HEK293 (cell line): ENCODE data around the gene MYO5B.

ENCODE experiments used
- CTCF ChIA-PET: fragments of 350-600 bp; formaldehyde crosslinking; extraction: SDS; loops from one replicate; lab custom pipeline; 2021; ENCODE audit warnings: antibody characterized with exemption; lab: Yijun Ruan, JAX
- POLR2A ChIA-PET: fragments of 300-600 bp; formaldehyde crosslinking; extraction: SDS; loops from one replicate; lab custom pipeline; 2020; ENCODE audit warnings: antibody characterized with exemption, inconsistent platforms; lab: Yijun Ruan, JAX
- H3K27ac ChIP-seq: fragments of 200-500 bp; sonication (Bioruptor generic); 2 replicates; pipeline ENCODE4 v1.5.1; 2014; ENCODE audit warnings: low read depth, low read length, control low read depth, inconsistent platforms; ENCODE audit errors: extremely low read depth
- H3K36me3 ChIP-seq, 2 experiments: fragments of 200-500 bp in 1 of 2; sonication (Bioruptor generic) in 1 of 2; 1 replicate in 1 of 2; 2 replicates in 1 of 2; pipeline ENCODE4 v1.5.1; 2014 to 2017; ENCODE audit warnings: inconsistent platforms in 2 of 2, low read length in 2 of 2; ENCODE audit not compliant: control insufficient read depth in 2 of 2, insufficient read depth in 1 of 2
- H3K4me1 ChIP-seq: fragments of 200-500 bp; sonication (Bioruptor generic); 2 replicates; pipeline ENCODE4 v1.5.1; 2014; ENCODE audit warnings: mild to moderate bottlenecking, low read length, inconsistent platforms; ENCODE audit not compliant: control insufficient read depth, insufficient read depth
- H3K4me3 ChIP-seq: 2 replicates; pipeline ENCODE4 v1.5.1; 2011; ENCODE audit warnings: low read depth, mild to moderate bottlenecking, control low read depth, low read length, moderate library complexity
- H3K9me3 ChIP-seq: fragments of 200-500 bp; sonication (Bioruptor generic); 2 replicates; pipeline ENCODE4 v1.5.1; 2014; ENCODE audit warnings: low read depth, low read length, inconsistent platforms; ENCODE audit not compliant: control insufficient read depth, insufficient read depth
- RBAK ChIP-seq: fragments of 450-650 bp; formaldehyde crosslinking; IDR thresholded peaks from 2 replicates; pipeline ENCODE4 v1.5.1; 2016; ENCODE audit warnings: missing biosample characterization, missing genetic modification characterization
- SCRT1 ChIP-seq: fragments of 450-650 bp; formaldehyde crosslinking; IDR thresholded peaks from 2 replicates; pipeline ENCODE4 v1.5.1; 2016; ENCODE audit warnings: missing biosample characterization, missing genetic modification characterization, borderline replicate concordance
- SETDB1 ChIP-seq: IDR thresholded peaks from one replicate; pipeline ENCODE4 v1.6.1; 2017; ENCODE audit warnings: mild to moderate bottlenecking, low read length, moderate library complexity, mixed read lengths; ENCODE audit not compliant: insufficient read length
- SP2 ChIP-seq: fragments of 450-650 bp; formaldehyde crosslinking; IDR thresholded peaks from 2 replicates; pipeline ENCODE4 v1.5.1; 2016; ENCODE audit warnings: missing biosample characterization, missing genetic modification characterization
- WT1 ChIP-seq: fragments of 450-650 bp; formaldehyde crosslinking; IDR thresholded peaks from 2 replicates; pipeline ENCODE4 v1.5.1; 2016; ENCODE audit warnings: missing biosample characterization, missing genetic modification characterization
- ZEB2 ChIP-seq: fragments of 450-650 bp; formaldehyde crosslinking; IDR thresholded peaks from 2 replicates; pipeline ENCODE4 v1.5.1; 2016; ENCODE audit warnings: missing biosample characterization, missing genetic modification characterization
- ZNF114 ChIP-seq: fragments of 450-650 bp; formaldehyde crosslinking; IDR thresholded peaks from 2 replicates; pipeline ENCODE4 v1.5.0; 2017; ENCODE audit warnings: missing biosample characterization, missing genetic modification characterization
- ZNF155 ChIP-seq: fragments of 450-650 bp; formaldehyde crosslinking; IDR thresholded peaks from 2 replicates; pipeline ENCODE4 v1.5.1; 2016; ENCODE audit warnings: missing biosample characterization, missing genetic modification characterization
- ZNF174 ChIP-seq: fragments of 450-650 bp; formaldehyde crosslinking; IDR thresholded peaks from 2 replicates; pipeline ENCODE4 v1.5.0; 2017; ENCODE audit warnings: missing biosample characterization, mild to moderate bottlenecking, missing genetic modification characterization
- ZNF23 ChIP-seq: fragments of 450-650 bp; formaldehyde crosslinking; IDR thresholded peaks from 2 replicates; pipeline ENCODE4 v1.5.1; 2016; ENCODE audit warnings: missing biosample characterization, missing genetic modification characterization, borderline replicate concordance
- ZNF239 ChIP-seq: fragments of 450-650 bp; formaldehyde crosslinking; IDR thresholded peaks from 2 replicates; pipeline ENCODE4 v1.5.1; 2016; ENCODE audit warnings: missing biosample characterization, missing genetic modification characterization
- ZNF248 ChIP-seq: fragments of 450-650 bp; formaldehyde crosslinking; IDR thresholded peaks from 2 replicates; pipeline ENCODE4 v1.5.1; 2017; ENCODE audit warnings: missing biosample characterization, missing genetic modification characterization
- ZNF311 ChIP-seq: fragments of 450-650 bp; formaldehyde crosslinking; IDR thresholded peaks from 2 replicates; pipeline ENCODE4 v1.5.1; 2017; ENCODE audit warnings: missing biosample characterization, missing genetic modification characterization, borderline replicate concordance
- ZNF341 ChIP-seq: fragments of 450-650 bp; formaldehyde crosslinking; IDR thresholded peaks from 2 replicates; pipeline ENCODE4; 2016; ENCODE audit warnings: low read depth, missing biosample characterization, missing genetic modification characterization
- ZNF354C ChIP-seq: fragments of 450-650 bp; formaldehyde crosslinking; IDR thresholded peaks from 2 replicates; pipeline ENCODE4 v1.5.1; 2016; ENCODE audit warnings: missing biosample characterization, missing genetic modification characterization, low read depth, borderline replicate concordance
- ZNF391 ChIP-seq: fragments of 450-650 bp; formaldehyde crosslinking; IDR thresholded peaks from 2 replicates; pipeline ENCODE4 v1.5.1; 2016; ENCODE audit warnings: low read depth, missing biosample characterization, missing genetic modification characterization, borderline replicate concordance
- ZNF433 ChIP-seq: fragments of 450-650 bp; formaldehyde crosslinking; IDR thresholded peaks from 2 replicates; pipeline ENCODE4 v1.5.1; 2016; ENCODE audit warnings: missing biosample characterization, missing genetic modification characterization, low read depth
- ZNF501 ChIP-seq: fragments of 450-650 bp; formaldehyde crosslinking; IDR thresholded peaks from 2 replicates; pipeline ENCODE4 v1.5.1; 2016; ENCODE audit warnings: missing biosample characterization, missing genetic modification characterization
- ZNF510 ChIP-seq: fragments of 450-650 bp; formaldehyde crosslinking; IDR thresholded peaks from 2 replicates; pipeline ENCODE4 v1.5.1; 2018; ENCODE audit warnings: mild to moderate bottlenecking, missing genetic modification characterization, missing biosample characterization; ENCODE audit not compliant: insufficient replicate concordance
- ZNF555 ChIP-seq: fragments of 450-650 bp; formaldehyde crosslinking; conservative IDR thresholded peaks from 2 replicates; pipeline ENCODE4 v1.5.1; 2017; ENCODE audit warnings: missing biosample characterization, mild to moderate bottlenecking, missing genetic modification characterization, inconsistent platforms
- ZNF654 ChIP-seq: fragments of 450-650 bp; formaldehyde crosslinking; IDR thresholded peaks from 2 replicates; pipeline ENCODE4 v1.5.1; 2016; ENCODE audit warnings: low read depth, missing biosample characterization, missing genetic modification characterization
- TF ChIP-seq, protein P1 (sequence below): fragments of 450-650 bp; formaldehyde crosslinking; IDR thresholded peaks from 2 replicates; pipeline ENCODE4 v1.5.1; 2016; ENCODE audit warnings: missing biosample characterization, missing genetic modification characterization
- TF ChIP-seq, protein P2 (sequence below): fragments of 450-650 bp; IDR thresholded peaks from 2 replicates; pipeline ENCODE4 v1.5.1; 2018; ENCODE audit warnings: missing biosample characterization, mild to moderate bottlenecking, missing genetic modification characterization
- TF ChIP-seq, protein P3 (sequence below): fragments of 450-650 bp; formaldehyde crosslinking; IDR thresholded peaks from 2 replicates; pipeline ENCODE4 v1.5.1; 2016; ENCODE audit warnings: missing biosample characterization, missing genetic modification characterization
- TF ChIP-seq, protein P4 (sequence below): fragments of 450-650 bp; formaldehyde crosslinking; IDR thresholded peaks from 2 replicates; pipeline ENCODE4 v1.5.1; 2017; ENCODE audit warnings: missing biosample characterization, mild to moderate bottlenecking, missing genetic modification characterization, moderate library complexity

Gene MYO5B

DNA sequence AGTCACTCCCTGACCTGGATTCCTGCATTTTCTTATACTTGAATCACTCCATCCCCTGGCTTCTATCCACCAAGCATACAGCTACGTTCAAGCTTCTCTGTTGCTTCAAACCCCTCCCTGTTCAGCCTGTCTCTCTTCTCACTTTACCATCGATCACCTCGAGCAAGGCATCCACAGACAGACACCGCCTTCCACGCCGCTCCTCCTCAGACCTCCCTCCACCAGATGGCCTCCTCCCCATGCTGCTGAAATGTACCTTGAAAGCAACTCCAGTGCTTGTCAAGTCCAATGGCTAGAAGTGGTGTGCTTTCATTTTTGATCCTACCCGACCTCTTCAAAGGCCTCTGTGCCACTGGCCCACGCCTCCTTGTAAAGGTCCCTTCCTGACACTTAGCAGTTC, 250.3 kb downstream of the MYO5B start:
- H3K36me3 ChIP-seq, result no peaks in the 10 kb centered on the region
- H3K27ac ChIP-seq, result no peak overlapping the region
- TF ChIP-seq ZNF501 (tag by site-specific recombination), result no peak
- TF ChIP-seq ZNF654, result 0 out of 2 replicates have a peak, but pooled peaks have one; percentile 16
- TF ChIP-seq, protein P1, sequence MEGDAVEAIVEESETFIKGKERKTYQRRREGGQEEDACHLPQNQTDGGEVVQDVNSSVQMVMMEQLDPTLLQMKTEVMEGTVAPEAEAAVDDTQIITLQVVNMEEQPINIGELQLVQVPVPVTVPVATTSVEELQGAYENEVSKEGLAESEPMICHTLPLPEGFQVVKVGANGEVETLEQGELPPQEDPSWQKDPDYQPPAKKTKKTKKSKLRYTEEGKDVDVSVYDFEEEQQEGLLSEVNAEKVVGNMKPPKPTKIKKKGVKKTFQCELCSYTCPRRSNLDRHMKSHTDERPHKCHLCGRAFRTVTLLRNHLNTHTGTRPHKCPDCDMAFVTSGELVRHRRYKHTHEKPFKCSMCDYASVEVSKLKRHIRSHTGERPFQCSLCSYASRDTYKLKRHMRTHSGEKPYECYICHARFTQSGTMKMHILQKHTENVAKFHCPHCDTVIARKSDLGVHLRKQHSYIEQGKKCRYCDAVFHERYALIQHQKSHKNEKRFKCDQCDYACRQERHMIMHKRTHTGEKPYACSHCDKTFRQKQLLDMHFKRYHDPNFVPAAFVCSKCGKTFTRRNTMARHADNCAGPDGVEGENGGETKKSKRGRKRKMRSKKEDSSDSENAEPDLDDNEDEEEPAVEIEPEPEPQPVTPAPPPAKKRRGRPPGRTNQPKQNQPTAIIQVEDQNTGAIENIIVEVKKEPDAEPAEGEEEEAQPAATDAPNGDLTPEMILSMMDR (tag by site-specific recombination), result peak; percentile 45; the same call in 1 of the 2 replicates
- no peak for TF ChIP-seq ZNF239 (tag by site-specific recombination)
- CTCF ChIA-PET, result interaction anchor here (0.6 to 1.6 kb wide), 4 partner anchors 91 to 330 kb away, joined by 3 to 6 read pairs (median 4); no protein-coding TSS in a partner anchor
- H3K4me1 ChIP-seq, result no peaks in the 10 kb centered on the region
- POLR2A ChIA-PET, result no interaction called here
- H3K9me3 ChIP-seq, result no peaks in the 10 kb centered on the region
- H3K4me3 ChIP-seq, result no peak overlapping the region

DNA sequence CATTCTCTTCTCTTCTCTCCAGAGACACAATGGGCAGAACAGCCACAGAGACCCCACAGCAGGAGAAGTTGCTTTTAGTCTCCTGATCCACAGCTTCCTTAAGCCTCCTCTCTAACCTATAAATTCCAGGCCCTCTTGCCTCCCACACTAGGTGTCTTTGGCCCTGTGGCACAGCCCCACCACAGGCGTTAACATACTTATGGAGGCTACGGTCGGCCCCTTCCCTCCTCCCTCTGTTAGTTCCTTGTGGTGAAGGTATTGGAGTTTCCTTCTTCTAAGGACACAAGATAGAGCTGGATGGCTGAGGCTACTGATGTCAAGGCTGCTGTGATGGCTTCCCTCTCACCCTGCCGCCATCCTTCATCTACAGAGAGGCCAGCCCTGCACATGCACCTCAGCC, 258.1 kb downstream of the MYO5B start:
- no peak overlapping the region for H3K4me3 ChIP-seq

DNA sequence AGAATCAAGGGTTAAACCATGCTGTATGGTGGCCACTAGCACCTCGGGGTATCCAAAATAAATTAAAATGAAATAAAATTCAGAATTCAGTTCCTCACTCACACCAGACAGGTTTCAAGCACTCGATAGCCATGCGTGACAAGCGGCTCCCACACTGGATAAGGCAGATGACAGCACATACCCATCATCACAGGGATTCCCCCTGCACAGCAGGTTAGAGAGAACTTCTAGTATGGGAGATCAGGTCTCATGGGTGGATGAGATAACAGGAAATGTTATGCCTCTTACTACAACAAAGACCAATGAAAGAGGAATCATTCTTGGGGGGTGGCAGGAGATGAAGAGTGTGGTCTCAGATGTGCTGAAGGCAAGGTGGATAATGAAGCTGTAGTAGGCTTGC, 259.7 kb downstream of the MYO5B start:
- Histone ChIP-seq H3K27ac (no peak overlapping the region), H3K36me3 (peaks cover 0 to 6% of the 10 kb centered on the region in 2 experiments; a peak in 1 of 3 replicates), H3K4me1 (no peaks in the 10 kb centered on the region), H3K4me3 (no peak overlapping the region), H3K9me3 (no peaks in the 10 kb centered on the region)
- TF ChIP-seq ZNF23 (tag by site-specific recombination) (no peak), SCRT1 (tag by site-specific recombination) (no peak), ZNF155 (tag by site-specific recombination) (no peak), ZEB2 (tag by site-specific recombination) (no peak), ZNF555 (tag by site-specific recombination) (no peak)
- TF ChIP-seq, protein P2, sequence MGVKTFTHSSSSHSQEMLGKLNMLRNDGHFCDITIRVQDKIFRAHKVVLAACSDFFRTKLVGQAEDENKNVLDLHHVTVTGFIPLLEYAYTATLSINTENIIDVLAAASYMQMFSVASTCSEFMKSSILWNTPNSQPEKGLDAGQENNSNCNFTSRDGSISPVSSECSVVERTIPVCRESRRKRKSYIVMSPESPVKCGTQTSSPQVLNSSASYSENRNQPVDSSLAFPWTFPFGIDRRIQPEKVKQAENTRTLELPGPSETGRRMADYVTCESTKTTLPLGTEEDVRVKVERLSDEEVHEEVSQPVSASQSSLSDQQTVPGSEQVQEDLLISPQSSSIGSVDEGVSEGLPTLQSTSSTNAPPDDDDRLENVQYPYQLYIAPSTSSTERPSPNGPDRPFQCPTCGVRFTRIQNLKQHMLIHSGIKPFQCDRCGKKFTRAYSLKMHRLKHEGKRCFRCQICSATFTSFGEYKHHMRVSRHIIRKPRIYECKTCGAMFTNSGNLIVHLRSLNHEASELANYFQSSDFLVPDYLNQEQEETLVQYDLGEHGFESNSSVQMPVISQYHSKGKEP, result no peak
- ChIA-PET CTCF (no interaction called here), POLR2A (interaction anchor here (0.6 kb wide), 1 partner anchor 183 kb away, joined by 4 read pairs; no protein-coding TSS in a partner anchor)

More for the DNA sequence above, 258.1 kb downstream of the MYO5B start:
- POLR2A ChIA-PET, result no interaction called here
- peaks cover 0 to 6% of the 10 kb centered on the region in 2 experiments; a peak in 1 of 3 replicates for H3K36me3 ChIP-seq
- no peaks in the 10 kb centered on the region for H3K9me3 ChIP-seq
- no peaks in the 10 kb centered on the region for H3K4me1 ChIP-seq
- no peak overlapping the region for H3K27ac ChIP-seq
- TF ChIP-seq ZNF510, result no peak
- no peak for TF ChIP-seq ZNF174 (tag by site-specific recombination)
- TF ChIP-seq ZNF654, result no peak
- no peak for TF ChIP-seq ZNF391 (tag by site-specific recombination)
- TF ChIP-seq SP2 (tag by site-specific recombination), result no peak
- TF ChIP-seq ZNF248, result no peak
- no peak for TF ChIP-seq WT1 (tag by site-specific recombination)
- TF ChIP-seq, protein P3, sequence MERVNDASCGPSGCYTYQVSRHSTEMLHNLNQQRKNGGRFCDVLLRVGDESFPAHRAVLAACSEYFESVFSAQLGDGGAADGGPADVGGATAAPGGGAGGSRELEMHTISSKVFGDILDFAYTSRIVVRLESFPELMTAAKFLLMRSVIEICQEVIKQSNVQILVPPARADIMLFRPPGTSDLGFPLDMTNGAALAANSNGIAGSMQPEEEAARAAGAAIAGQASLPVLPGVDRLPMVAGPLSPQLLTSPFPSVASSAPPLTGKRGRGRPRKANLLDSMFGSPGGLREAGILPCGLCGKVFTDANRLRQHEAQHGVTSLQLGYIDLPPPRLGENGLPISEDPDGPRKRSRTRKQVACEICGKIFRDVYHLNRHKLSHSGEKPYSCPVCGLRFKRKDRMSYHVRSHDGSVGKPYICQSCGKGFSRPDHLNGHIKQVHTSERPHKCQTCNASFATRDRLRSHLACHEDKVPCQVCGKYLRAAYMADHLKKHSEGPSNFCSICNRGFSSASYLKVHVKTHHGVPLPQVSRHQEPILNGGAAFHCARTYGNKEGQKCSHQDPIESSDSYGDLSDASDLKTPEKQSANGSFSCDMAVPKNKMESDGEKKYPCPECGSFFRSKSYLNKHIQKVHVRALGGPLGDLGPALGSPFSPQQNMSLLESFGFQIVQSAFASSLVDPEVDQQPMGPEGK, result no peak
- no peak for TF ChIP-seq SETDB1
- no peak for TF ChIP-seq ZNF354C
- no peak for TF ChIP-seq ZNF114 (tag by site-specific recombination)
- no peak for TF ChIP-seq ZNF311 (tag by site-specific recombination)
- no peak for TF ChIP-seq ZNF341 (tag by site-specific recombination)
- no peak for TF ChIP-seq ZNF433 (tag by site-specific recombination)
- TF ChIP-seq, protein P4, sequence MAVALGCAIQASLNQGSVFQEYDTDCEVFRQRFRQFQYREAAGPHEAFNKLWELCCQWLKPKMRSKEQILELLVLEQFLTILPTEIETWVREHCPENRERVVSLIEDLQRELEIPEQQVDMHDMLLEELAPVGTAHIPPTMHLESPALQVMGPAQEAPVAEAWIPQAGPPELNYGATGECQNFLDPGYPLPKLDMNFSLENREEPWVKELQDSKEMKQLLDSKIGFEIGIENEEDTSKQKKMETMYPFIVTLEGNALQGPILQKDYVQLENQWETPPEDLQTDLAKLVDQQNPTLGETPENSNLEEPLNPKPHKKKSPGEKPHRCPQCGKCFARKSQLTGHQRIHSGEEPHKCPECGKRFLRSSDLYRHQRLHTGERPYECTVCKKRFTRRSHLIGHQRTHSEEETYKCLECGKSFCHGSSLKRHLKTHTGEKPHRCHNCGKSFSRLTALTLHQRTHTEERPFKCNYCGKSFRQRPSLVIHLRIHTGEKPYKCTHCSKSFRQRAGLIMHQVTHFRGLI (tag by site-specific recombination), result no peak
- no peak for TF ChIP-seq ZEB2 (tag by site-specific recombination)
- TF ChIP-seq ZNF239 (tag by site-specific recombination), result no peak
- no peak for TF ChIP-seq RBAK
- CTCF ChIA-PET, result no interaction called here
